ENCODE results near the gene MSI2.

Gene MSI2

DNA sequence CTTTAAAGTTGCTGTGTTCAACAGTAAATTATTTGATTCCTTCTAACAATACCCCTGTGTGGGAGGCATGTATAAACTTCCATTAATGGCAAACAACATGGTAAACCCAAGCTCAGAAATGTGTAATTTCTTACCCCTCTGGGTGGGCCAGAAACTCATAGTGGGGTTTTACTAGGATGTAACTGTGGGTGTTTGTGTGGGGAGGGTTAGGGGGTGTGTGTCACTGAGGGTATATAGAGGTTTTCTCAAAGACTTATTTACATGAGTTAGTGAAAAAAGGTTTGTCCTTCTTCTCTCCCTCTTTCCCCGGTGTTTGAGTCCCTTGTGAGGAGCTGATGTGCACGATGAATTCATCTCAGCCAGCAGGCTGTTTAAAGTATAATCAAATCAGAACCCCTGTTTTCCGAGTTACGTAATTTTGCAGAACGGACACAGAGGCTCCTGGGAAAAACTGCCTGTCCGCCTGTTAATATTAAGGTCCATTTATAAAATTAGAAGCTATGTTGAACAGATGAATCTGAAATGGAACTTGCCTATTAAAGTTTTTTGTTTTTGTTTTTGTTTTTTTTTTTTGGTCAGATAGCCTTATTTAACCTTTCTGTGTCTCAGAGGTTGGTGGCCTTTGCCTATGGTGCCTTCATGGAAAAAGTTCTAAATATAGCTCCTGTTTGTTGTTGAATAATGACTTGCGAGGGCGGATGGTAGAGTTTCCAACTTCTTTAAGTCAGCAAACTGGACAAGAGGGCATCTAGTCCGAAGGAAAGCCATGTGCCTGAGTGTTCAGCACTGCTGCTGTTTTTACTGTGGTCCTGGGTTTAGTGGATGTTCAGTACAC is 73.3 kb downstream of the MSI2 start:
- no peaks in the 10 kb centered on the region for H3K9me3 ChIP-seq
- no peaks in the 10 kb centered on the region for H3K27me3 ChIP-seq (ENCODE audit: low read depth)
- H3K4me3 ChIP-seq: no peak overlapping the region
- H3K4me1 ChIP-seq: peaks cover 24% of the 10 kb centered on the region
- H3K36me3 ChIP-seq (replicated peaks): peaks cover 7% of the 10 kb centered on the region
- in situ Hi-C loops (cut with MboI; ENCODE audit: low sequenced_read_pairs): no loop called here
- no peak for DNase-seq (ENCODE audit: low spot score in 2 of 2)

DNA sequence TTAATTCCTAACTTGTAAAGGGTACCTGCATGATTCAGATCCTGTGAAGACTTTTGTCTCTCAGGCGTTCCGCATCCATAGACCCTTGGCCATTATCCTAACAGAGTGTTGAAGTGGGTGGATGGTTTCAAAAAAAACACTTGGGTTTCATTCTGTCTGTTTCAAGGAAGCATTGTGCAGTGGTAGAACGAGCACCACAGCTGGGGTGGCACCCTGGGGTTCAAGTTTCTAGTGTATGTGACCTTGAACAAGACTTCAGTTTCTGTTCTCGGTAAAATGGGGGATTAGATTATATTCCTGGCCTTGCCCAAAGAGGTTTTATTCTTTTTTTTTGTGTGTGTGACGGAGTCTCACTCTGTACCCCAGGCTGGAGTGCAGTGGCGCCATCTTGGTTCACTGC is 74.3 kb downstream of the MSI2 start:
- no peak overlapping the region for H3K4me3 ChIP-seq
- DNase-seq (ENCODE audit: low spot score in 2 of 2): no peak
- H3K36me3 ChIP-seq (replicated peaks): no peaks in the 10 kb centered on the region
- no peaks in the 10 kb centered on the region for H3K27me3 ChIP-seq (ENCODE audit: low read depth)
- no peaks in the 10 kb centered on the region for H3K9me3 ChIP-seq
- in situ Hi-C loops (cut with MboI; ENCODE audit: low sequenced_read_pairs): no loop called here
- H3K4me1 ChIP-seq: peaks cover 24% of the 10 kb centered on the region

- H3K36me3 ChIP-seq (replicated peaks): no peaks in the 10 kb centered on the region
- H3K4me3 ChIP-seq: no peak overlapping the region
- in situ Hi-C loops (cut with MboI; ENCODE audit: low sequenced_read_pairs): no loop called here
- peaks cover 24% of the 10 kb centered on the region for H3K4me1 ChIP-seq
- H3K9me3 ChIP-seq: no peaks in the 10 kb centered on the region
- no peaks in the 10 kb centered on the region for H3K27me3 ChIP-seq (ENCODE audit: low read depth)
- no peak for DNase-seq (ENCODE audit: low spot score in 2 of 2)
These were observed 75.1 kb downstream of the MSI2 start for GRCh38 chr17:57331423-57331822.

GRCh38 chr17:57332501-57332900 is 76.2 kb downstream of the MSI2 start:
- in situ Hi-C loops (cut with MboI; ENCODE audit: low sequenced_read_pairs): no loop called here
- no peak for DNase-seq (ENCODE audit: low spot score in 2 of 2)
- Histone ChIP-seq H3K4me1 (peaks cover 24% of the 10 kb centered on the region), H3K27me3 (ENCODE audit: low read depth) (no peaks in the 10 kb centered on the region), H3K36me3 (replicated peaks) (no peaks in the 10 kb centered on the region), H3K9me3 (no peaks in the 10 kb centered on the region), H3K4me3 (no peak overlapping the region)

DNA sequence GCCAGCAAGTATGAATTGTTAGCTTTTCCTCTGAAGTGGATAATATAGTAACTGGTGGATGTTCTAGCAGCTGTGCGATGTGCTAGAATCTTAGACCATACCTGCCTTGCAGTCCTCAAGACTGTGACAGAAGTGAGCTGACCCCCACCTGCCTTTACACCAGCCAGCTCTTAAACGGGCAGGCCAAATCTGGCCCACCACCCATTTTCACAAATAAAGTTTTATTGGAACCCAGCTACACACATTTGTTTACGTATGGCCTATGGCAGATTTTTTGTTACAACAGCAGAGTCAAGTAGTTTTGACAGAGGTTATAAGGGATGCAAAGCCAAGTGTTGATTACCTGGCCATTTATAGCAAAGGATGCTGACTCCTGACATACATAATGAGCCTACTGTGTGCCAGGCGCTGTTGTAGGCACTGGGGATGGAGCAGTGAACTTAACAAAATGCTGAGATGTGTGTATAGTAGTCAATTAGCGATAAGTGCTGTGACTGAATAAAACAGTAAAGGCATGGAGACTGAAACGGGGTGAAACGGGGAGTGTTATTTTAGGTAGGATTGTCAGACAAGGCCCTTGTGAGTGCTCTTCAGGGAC is 79.0 kb downstream of the MSI2 start:
- no peaks in the 10 kb centered on the region for H3K36me3 ChIP-seq (replicated peaks)
- peaks cover 15% of the 10 kb centered on the region for H3K4me1 ChIP-seq
- no peak for DNase-seq (ENCODE audit: low spot score in 2 of 2)
- in situ Hi-C loops (cut with MboI; ENCODE audit: low sequenced_read_pairs): no loop called here
- no peak overlapping the region for H3K4me3 ChIP-seq
- no peaks in the 10 kb centered on the region for H3K9me3 ChIP-seq
- H3K27me3 ChIP-seq (ENCODE audit: low read depth): 0 out of 2 replicates have a peak, but pooled peaks cover 3% of the 10 kb centered on the region

- Histone ChIP-seq H3K4me3 (no peak overlapping the region), H3K9me3 (no peaks in the 10 kb centered on the region), H3K4me1 (peaks cover 19% of the 10 kb centered on the region), H3K36me3 (replicated peaks) (no peaks in the 10 kb centered on the region), H3K27me3 (ENCODE audit: low read depth) (0 out of 2 replicates have a peak, but pooled peaks cover 3% of the 10 kb centered on the region)
- no peak for DNase-seq (ENCODE audit: low spot score in 2 of 2)
- in situ Hi-C loops (cut with MboI; ENCODE audit: low sequenced_read_pairs): no loop called here
These were observed 81.1 kb downstream of the MSI2 start for GRCh38 chr17:57337390-57337789.

DNA sequence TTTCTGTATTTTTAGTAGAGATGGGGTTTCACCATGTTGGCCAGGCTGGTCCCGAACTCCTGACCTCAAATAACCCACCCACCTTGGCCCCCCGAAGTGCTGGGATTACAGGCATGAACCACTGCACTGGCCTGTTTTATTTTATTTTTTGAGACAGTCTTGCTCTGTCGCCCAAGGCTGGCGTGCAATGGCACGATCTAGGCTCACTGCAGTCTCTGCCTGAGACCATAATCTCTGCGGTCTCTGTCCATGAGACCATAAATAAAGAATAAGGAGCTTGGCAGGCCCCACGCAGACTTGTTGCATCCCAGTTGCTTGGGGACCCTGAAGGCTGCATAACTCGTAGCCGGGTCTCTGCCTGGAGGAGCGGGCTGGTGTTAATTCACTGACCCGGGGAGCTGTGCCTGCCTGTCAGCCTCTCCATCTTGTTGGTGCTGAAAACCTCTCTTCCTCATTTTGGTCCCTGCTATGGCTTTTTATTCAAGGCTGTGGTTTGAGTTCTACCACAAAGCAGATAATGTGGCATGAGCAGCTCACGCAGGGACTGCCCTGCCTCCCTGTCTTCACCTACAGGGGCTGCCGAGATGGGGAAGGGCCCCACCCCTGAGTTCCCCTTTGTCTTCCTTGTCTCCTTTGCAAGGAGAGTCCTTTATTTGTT is 82.1 kb downstream of the MSI2 start:
- H3K4me1 ChIP-seq: peaks cover 16% of the 10 kb centered on the region
- no peak overlapping the region for H3K4me3 ChIP-seq
- H3K27me3 ChIP-seq (ENCODE audit: low read depth): 0 out of 2 replicates have a peak, but pooled peaks cover 3% of the 10 kb centered on the region
- no peaks in the 10 kb centered on the region for H3K36me3 ChIP-seq (replicated peaks)
- DNase-seq (ENCODE audit: low spot score in 2 of 2): peak in 1 of 2 experiments; percentile 48
- no peaks in the 10 kb centered on the region for H3K9me3 ChIP-seq
- in situ Hi-C loops (cut with MboI; ENCODE audit: low sequenced_read_pairs): no loop called here

DNA sequence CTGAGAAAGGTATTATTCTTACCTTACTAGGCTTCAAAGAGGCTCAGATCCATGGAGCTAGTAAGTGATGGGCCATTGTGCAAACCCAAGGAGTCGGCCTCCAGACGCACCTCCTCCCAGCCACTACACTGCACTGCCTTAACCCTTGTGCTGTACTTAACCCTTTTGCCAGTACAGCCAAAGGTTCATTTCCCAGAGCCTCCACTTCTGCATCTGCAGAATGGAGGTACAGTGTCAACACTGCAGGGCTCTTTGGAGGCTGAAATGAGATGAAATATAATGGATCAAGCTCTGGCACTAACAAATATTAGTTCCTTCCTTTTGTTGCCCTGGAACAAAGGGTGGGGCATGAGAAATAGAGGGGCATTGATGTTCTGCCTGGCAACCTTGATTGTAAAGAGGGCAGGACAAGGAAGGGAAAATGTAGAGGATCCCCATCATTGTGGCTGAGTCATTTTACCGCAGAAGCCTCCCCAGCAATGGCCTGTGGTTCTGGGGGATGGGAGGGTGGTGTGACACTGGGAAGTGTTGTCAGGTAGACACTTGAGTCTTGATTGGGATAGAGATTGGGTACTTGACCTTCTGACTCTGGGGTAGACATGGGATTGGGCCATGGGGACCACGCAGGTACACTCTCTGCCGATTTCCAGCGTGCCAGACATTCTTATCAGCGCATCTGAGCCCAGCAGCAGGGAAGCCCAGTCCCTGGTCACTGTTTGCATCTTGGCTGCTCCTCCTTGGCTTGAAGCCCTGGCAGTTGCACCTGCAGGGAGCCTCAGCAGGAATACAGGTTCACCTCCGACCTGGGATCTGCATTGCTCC is 84.0 kb downstream of the MSI2 start:
- Histone ChIP-seq H3K9me3 (no peaks in the 10 kb centered on the region), H3K4me3 (no peak overlapping the region), H3K27me3 (ENCODE audit: low read depth) (0 out of 2 replicates have a peak, but pooled peaks cover 3% of the 10 kb centered on the region), H3K4me1 (peaks cover 16% of the 10 kb centered on the region), H3K36me3 (replicated peaks) (no peaks in the 10 kb centered on the region)
- in situ Hi-C loops (cut with MboI; ENCODE audit: low sequenced_read_pairs): no loop called here
- no peak for DNase-seq (ENCODE audit: low spot score in 2 of 2)

GRCh38 chr17:57341611-57342540 is 85.6 kb downstream of the MSI2 start:
- Histone ChIP-seq H3K9me3 (no peaks in the 10 kb centered on the region), H3K27me3 (ENCODE audit: low read depth) (0 out of 2 replicates have a peak, but pooled peaks cover 3% of the 10 kb centered on the region), H3K36me3 (replicated peaks) (no peaks in the 10 kb centered on the region), H3K4me3 (no peak overlapping the region), H3K4me1 (peaks cover 16% of the 10 kb centered on the region)
- DNase-seq (ENCODE audit: low spot score in 2 of 2): no peak
- in situ Hi-C loops (cut with MboI; ENCODE audit: low sequenced_read_pairs): no loop called here

DNA sequence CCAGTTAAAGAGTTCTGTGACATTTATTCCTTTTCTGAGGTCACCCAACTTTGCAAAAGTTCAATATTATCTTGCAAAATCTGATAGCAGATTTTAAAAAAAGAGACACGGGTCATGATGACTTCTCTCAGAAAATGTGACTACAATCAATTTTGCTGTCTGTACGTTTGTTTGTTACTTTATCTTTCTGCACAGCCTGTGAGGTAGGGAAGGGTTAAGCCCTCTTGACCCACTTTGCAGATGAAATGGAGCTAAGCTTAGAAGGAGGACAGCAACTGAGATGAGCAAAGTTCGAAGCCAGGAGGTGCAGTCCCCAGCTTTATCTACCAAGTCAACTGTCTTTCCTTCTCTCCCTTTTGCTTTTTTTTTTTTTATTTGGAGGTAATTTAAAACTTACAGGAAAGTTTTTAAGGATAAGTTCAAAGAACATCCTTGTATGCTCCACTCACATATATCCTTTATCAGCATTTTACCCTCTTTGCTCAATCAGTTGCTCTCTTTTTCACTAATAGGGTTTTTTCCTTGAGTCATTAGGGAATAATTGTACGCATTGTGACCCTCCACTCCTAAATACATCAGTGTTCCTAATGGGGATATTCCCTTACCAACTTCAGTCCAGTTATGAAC is 86.8 kb downstream of the MSI2 start:
- Histone ChIP-seq H3K4me1 (peaks cover 16% of the 10 kb centered on the region), H3K4me3 (no peak overlapping the region), H3K36me3 (replicated peaks) (no peaks in the 10 kb centered on the region), H3K27me3 (ENCODE audit: low read depth) (no peaks in the 10 kb centered on the region), H3K9me3 (no peaks in the 10 kb centered on the region)
- in situ Hi-C loops (cut with MboI; ENCODE audit: low sequenced_read_pairs): no loop called here
- DNase-seq (ENCODE audit: low spot score in 2 of 2): no peak

DNA sequence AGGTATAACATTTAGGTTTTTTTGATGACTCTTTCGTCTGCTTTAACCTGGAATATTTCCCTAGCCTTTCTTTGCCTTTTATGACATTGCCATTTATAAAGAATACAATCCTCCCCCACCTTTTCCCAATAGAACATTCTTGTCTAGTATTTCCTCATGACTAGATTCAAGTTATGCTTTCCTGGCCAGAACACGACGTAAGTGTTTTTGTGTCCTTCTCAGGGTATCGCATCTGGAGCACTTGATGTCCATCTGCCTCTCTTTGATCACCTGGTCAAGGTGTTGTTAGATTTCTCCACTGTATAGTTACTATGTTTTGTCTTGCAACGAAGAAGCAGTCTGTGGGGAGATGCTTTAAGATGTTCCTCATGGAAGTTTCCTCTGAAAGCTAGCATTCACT is 87.4 kb downstream of the MSI2 start:
- Histone ChIP-seq H3K36me3 (replicated peaks) (no peaks in the 10 kb centered on the region), H3K4me3 (no peak overlapping the region), H3K27me3 (ENCODE audit: low read depth) (no peaks in the 10 kb centered on the region), H3K4me1 (peaks cover 13% of the 10 kb centered on the region), H3K9me3 (no peaks in the 10 kb centered on the region)
- in situ Hi-C loops (cut with MboI; ENCODE audit: low sequenced_read_pairs): no loop called here
- DNase-seq (ENCODE audit: low spot score in 2 of 2): no peak

DNA sequence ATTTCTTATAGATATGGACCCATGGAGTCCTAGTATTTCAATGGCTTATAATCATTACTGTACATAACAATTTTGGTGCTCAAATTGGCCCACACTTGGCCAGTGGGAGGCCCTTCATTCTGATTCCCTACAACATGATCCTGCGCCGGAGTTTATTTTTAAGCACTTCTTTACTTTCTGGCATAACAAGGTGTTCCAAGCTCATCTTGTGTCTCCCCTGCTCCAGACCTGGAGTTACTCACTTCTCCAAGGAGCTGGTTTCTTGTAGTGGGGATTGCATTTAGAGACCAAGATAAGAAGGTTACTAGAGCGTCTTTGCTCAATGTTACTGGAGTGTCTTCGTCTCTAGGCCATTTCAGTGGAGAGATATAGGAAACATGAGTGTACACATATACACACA is 87.9 kb downstream of the MSI2 start:
- no peaks in the 10 kb centered on the region for H3K9me3 ChIP-seq
- in situ Hi-C loops (cut with MboI; ENCODE audit: low sequenced_read_pairs): no loop called here
- H3K4me1 ChIP-seq: peaks cover 8% of the 10 kb centered on the region

More for the DNA sequence above, 87.9 kb downstream of the MSI2 start:
- Histone ChIP-seq H3K27me3 (ENCODE audit: low read depth) (no peaks in the 10 kb centered on the region), H3K4me3 (no peak overlapping the region), H3K36me3 (replicated peaks) (no peaks in the 10 kb centered on the region)
- DNase-seq (ENCODE audit: low spot score in 2 of 2): no peak
